DMS 273 (cell line): Measurements from ENCODE around the gene EIF5AL1.
"Not testable (repeated sequence)": the region's sequence is repeated elsewhere in the genome, so short reads cannot be mapped to it uniquely, and the experiment has no call there.

Experiments used
- DNase-seq: peaks from one replicate; lab custom pipeline; 2025; ENCODE audit not compliant: unreplicated experiment; lab: John Stamatoyannopoulos, UW

EIF5AL1 gene

DNA sequence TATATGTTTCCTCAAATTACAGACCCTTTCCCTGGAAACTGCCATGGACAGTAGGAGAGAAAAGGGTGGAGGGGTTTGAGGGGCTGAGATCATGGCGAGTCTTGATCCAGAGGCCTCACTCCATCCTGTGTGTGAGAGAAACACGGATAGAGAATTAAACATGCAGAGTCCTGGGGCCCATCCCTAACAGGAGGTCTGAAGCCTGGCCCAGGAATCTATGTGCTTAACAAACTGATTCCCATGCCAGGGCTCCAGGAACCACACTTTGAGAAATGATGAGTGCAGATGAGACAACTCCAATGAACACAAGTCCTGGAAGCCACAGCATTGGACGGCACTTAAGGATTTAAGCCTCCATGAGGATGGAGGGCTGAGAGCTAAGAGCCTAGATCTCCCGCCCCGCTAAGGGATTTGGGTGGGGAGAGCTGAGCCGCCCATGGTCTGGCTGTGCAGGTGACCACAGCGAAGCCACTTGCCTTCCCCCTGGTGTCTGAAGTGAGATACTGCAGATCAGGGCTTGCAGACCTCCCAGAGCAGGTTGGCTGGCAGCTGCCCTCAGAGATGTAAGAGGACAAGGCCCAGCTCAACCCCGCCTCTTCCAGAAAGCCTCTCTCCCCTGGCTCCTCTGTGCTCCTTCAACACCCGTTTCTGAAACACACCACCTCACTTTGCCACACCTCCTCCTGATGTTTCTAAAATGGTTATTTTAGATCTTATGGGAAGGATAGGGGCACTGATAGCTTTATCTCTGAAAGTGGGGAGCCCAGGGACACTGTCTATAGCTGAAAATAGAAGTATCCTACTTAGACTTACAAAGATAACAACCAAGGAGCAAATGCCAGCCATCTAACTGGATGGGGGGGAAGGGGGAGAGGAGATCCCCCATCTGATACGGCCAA lies 24.8 kb upstream of the EIF5AL1 start:
- peak; percentile 82 for DNase-seq

DNA sequence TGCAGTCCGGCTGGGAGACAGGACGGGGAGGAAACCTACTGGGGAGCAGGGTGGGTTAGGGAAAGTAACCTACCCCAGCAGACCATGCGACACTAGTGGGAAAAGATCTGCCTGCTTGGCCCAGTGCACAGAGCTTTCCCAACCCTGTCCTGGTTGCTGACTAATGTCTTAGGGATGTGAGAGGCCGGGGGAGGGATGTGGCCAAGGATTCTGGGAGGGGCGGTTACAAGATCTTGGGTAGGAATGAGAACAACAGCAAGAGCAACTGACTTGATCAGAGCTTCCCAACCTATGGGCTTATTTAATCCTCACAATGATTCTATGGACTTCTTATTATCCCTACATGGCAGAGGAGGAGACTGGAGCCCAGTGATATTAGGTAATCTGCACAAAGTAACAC lies 24.0 kb upstream of the EIF5AL1 start:
- no peak for DNase-seq

DNA sequence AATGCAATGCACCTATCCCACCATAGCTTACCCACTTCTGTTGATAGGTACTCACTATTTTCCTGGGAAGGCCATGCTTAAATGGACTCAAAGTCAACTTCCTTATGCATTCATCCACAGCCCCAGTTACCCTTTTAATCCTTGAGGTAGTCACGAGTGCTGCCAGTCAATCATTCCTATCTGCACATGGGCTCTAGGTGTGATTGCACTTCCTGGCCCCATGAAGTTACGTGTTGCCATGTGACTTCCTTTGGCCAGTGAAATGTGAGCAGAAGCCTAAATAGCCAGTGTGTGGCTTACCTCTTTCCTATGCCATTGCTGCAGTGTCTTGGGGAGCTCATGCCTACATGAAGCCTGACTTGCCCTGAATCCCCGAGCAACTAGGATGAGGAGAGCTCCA lies 23.5 kb upstream of the EIF5AL1 start:
- DNase-seq = no peak

DNA sequence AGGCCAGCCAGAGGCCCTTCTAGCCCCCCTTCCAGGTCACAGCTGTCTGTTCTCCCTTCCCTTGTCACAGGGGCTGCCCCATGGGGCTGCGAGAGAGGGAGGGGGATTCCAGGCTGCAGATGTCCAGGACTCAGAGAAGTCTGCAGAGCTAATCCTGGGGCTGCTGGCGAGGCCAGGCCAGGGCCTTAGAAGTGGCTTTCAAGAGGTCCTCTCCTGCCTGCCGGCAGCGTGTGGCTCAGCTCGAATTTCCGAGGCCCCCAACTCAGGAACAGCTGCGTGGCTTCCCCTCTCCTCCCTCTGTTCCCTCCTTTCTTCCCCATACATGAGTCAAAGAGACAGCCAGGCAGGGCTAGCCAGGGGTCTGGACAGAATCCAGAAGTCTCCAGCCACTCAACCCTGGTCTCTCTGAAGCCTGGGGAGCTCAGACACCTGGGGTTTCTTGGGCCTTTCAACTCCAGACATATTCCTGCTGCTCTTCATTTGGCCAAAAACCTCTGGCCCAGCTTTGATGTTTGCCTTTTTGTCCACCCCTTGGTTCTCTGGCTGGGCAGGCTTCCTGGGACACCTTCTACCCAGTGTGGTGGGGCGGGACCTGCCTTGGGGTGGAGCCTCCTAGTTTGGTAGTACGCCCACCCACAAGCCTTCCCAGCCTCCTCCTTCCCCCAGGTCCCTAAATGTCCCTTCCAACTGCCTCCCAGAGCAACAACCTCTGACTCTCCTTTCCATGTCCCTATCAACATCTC lies 21.8 kb upstream of the EIF5AL1 start:
- peak; percentile 79 for DNase-seq

DNA sequence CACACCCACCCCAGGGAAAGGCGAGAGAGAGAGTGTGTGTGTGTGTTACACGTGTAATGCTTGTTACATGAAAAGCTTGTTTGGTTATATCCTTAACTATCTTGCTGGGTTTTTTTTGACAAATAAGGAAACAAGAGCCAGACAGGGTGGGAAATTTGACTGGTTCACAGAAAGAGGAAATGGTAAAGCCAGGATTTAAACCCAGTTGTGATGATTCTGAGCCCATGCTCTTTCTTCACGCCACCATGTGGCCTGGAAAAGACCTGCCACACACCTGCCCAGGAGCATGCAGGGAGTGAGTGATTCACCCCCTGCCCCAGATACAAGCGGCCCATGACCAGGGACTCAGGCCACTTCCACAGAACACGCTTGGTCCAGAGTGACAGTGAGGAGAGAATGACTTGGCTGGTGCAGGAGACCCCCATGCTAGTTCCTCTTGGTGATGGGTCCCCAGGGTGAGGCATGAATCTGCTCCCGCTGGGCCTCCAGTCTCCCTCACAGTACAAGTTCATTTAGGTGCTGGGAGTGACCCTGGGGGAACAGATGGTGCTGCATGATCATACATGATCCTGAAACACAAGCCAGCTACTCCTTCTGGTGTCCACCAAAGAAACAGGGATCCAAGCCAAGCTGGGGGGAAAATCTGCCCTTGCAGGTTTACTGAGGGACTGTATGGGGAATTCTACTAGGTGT lies 21.0 kb upstream of the EIF5AL1 start:
- DNase-seq = peak; percentile 90

DNA sequence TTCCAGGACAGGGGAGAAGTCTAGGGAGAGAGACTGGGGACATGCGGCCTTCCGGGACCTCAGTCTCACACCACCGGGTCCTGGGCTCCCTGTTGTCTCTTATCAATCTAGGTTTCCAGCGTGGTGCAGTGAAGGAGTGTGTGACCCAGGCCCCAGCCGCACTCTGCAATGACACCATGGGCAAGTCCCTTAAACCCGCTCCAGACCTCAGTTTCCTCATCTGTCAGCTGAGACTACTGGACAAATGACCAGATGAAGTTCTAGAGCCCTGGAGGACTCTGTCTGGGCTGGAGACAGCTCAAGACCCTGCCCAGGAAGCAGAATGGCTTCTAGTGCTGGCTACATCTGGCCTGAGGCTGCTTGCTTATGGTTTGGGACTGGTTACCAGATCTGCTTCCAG lies 20.1 kb upstream of the EIF5AL1 start:
- no peak for DNase-seq

DNA sequence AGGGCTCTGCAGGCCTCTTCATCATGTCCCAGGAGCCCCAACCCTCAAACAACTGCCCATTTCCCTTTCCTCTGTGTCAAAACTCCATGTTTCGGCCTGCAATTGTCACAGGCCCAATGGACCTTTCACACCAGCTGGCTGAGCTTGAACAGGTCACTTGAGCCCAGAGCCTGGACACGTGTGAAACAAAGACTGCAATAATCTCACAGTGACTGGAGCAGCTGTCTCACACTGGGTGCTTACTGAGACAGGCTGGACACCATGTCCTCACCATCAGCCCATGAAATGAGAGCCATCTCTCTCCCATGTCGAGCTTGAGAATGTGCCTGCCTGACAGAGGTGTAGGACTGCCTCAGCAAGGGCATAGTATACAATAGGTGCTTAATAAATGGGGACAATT lies 19.5 kb upstream of the EIF5AL1 start:
- DNase-seq = no peak

DNA sequence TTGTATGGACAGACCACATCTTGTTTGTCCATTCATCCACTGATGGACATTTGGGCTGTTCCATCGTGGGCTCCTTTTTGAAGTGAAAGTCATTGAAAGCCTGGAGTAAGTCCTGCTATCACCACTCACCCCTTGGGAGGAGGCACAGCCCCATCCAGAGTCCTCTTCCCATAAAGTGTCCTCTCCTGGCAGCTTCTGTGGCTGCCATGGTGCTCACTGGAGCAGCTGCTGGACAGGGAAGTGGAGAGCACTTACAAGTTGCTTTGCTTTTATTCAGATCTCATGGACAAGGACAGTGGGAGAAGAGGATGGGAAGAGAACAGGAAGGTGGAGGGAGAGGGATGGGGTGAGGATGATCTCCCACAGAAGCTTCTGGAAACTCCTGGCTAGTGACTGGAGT lies 18.5 kb upstream of the EIF5AL1 start:
- DNase-seq = no peak

DNA sequence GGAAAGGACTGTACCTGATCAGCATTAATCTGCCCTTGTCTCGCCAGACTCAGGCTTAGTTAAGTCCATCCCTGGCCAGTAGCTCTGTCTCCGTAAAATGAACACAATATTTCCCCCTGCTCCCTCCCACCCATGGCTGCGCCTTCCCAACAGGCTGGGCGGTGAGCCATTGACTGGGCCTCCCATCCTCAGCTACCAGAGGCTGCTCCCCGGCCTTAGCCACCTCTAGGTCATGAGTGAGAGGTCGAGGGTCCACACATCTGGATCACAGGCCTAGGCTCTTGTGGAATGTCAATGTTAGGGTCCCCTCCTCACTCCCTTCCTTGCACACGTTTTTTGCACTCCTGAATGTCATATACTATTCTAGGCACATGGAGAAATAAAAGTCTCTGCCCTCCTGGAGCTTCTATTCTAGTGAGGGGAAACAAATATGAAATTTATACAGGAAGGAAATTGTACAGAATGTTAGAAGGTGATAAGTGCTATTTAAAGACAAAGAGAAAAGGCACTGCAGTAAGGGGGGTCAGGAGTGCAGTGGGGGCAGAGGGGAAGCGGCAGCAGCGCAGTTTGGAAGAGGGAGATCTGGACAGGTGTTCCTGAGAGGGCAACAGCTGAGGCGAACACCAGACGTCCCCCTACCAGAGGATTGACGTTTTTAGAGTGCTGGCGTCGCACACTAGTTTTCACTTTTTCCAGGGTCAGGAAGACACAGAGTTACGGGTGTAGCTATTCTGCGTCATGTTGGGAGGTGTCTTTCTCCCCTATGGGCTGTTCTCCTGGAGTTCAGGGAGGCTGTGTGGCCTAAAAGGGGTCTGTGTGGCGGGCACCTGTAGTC lies 17.2 kb upstream of the EIF5AL1 start:
- DNase-seq = no peak

DNA sequence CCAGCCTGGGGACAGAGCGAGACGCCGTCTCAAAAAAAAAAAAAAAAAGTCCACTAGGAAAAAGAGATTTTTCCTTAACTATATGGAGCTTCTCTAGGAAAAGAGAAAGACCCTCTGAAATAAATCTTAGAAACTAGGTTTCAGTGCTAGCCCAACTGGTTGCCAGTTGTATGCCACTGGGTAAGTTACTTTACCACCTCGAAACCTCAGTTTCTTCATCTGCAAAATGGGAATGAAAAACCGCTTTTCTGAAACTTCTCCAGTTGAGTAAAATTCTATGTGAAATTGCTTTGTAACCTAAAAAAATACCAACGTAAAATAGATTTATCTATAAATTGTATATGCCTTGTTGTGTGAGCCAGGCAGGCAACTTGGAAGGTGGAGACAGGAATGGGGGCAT lies 16.5 kb upstream of the EIF5AL1 start:
- no peak for DNase-seq

DNA sequence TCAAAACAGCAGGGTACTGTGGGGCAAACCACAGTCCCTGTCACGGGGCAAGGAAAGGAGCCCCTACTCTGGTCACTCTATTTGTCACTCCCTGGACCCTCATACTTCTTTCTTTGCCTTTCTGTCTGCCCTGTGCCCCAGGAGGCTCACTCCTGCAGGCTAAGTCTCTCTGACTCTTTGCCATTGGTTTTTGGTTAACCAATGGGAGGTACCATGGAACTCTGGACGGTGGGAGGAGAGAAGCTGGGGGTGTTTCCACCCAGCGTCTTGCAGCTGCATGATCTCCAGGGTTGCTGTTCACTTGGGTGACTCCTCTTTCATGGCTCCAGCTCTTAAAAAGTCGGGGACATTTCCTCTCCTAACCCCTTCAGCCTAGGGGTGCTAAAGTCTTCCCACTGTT lies 15.4 kb upstream of the EIF5AL1 start:
- DNase-seq = no peak

DNA sequence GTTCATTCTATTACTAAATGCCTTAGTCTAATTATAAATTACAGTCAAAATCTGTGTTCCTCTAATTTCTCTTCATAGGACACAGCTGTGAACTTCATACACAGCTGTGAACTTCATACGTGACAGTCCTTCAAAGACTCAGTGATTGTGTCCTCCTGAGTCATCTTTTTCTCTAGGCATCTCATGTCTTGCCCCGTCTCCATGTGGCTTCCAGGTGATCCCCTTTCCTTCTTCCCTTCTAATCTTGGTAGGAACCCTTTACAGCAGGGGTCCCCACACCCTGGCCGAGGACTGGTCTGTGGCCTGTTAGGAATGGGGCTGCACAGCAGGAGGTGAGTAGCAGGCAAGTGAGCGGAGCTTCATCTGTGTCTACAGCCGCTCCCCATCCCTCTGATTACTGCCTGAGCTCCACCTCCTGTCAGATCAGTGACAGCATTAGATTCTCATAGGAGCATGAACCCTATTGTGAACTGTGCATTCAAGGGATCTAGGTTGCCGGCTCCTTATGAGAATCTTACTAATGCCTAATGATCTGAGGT lies 14.0 kb upstream of the EIF5AL1 start:
- no peak for DNase-seq

DNA sequence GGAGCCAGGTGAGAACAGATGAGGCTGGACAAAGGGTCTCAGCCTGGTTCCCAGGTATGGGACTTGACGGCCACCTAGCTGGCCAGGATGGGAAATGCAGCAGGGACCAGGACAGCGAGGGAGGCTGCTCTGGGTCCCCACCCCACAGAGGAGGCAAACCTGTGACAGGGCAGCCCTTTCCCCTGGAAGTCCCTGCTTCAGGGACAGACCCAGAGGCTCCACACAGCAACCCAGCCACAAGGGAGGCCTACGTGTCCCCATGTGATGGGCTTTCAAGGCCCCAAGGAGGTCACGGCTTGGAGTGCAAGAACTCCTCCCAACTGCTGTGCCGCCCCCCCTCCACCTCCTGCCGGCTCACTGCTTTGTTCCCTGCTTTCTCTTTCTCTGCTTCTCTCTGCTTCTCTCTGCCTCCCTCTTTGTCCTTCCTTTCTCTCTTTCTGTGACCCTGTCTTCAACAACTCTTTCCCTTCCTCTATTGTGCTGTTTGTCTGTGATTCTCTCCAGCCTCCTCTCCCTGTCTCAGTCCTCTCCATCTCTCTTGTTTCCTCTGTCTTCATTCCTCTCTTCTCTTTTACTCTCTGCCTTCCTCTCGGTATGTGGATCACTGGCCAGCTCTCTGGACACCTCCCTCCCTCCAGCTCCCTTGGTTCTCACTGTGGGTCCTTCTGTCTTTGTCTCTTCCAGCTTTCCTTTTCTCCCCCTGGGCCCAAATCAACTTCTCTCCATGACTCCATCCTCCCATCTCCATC lies 9.6 kb upstream of the EIF5AL1 start:
- DNase-seq = peak; percentile 47

DNA sequence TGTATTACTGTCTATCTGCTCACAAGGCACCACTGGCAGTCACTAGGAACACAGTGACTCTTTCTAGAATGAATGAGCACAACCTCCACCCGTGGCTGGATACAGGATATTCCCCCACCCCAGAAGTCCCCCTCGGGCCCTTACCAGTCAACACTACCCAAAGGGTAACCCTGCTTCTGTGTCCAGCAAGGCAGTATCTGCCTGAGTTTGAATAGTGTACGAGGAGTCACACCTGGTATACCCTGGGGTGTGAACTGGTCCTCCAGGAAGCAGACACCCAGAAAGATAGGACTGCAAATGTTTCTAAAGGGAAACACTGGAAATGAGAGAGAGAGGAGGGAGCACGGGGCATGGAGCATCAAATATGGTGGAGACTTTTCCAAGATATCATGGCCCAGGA lies 8.5 kb upstream of the EIF5AL1 start:
- not testable (repeated sequence) for DNase-seq

DNA sequence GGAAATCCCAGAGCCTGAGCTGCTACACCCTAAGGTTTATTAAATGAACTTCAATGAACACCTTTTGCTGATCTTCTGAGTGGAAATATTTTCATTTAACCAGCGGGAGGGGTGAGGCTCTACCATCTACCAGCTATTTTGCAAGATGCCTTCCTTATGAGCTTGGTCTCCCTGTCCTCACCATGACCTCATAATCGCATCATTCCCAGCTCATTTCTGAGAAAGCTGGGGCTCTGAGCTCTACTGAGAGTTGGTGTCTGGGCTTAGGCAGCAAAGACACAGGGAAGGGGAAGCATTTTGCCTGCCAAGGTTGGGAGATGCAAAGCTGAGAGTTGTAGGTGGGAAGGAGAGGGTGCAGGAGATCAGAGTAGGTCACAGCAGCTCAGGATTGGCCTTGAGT lies 7.8 kb upstream of the EIF5AL1 start:
- not testable (repeated sequence) for DNase-seq

DNA sequence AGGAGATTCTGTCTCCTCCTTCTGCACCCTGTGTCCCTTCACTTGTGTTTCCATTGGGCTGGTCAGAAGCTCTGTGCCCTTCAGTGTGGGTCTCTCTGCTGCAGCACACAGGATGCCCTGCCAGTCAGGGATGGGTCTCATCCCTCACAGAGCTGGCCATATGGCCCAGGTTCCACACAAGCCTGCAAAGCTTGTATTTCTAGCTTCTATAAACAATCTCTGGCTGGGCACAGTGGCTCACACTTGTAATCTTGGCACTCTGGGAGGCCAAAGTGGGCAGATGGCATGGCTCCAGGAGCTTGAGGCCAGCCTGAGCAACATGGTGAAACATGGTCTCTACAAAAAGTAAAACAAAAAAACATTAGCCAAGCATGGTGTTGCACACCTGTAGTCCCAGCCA lies 7.0 kb upstream of the EIF5AL1 start:
- peak; percentile 75 for DNase-seq

DNA sequence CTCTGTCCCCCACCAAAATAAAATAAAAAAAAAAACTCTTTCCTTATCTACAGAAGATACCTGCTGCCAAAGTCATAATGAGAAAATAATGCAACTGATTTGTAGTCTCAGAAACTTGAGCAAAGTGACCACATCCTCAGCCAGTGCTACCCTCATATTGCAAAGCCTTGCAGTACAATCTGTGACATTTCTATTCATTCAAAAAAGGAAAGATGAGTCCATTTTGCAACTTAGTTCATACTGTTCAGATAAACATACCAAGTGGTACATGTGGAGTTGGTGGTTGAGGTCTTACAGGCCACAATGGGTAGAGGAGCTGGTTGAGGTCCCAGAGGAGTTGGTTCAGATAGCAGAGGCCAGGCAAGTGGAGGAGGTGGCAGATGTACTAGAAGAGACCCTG lies 6.5 kb upstream of the EIF5AL1 start:
- DNase-seq = no peak

DNA sequence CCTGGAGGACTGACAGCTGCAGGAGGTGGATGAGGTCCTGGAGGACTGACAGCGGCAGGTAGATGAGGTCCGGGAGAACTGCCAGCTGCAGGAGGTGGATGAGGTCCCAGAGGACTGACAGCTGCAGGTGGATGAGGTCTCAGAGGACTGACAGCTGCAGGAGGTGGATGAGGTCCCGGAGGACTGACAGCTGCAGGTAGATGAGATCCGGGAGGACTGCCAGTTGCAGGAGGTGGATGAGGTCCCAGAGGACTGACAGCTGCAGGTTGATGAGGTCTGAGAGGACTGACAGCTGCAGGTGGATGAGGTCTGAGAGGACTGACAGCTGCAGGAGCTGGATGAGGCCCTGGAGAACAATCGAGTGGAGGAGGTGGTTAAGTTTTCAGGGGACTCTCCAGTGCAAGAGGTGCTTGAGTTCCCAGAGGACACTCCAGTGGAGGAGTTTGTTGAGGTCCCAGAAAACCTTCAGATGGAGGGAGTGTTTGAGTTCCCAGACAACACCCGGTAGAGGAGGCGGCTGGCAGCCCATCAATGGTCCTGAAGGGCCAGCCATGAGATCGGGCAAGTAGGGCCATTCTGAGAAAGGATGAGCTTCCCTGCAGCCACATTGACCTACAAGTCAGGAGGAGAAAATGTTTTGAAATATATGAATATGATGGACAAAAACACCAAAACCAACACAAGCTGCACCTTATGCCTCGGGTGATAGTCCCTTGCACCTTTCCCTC lies 4.7 kb upstream of the EIF5AL1 start:
- DNase-seq = no peak

DNA sequence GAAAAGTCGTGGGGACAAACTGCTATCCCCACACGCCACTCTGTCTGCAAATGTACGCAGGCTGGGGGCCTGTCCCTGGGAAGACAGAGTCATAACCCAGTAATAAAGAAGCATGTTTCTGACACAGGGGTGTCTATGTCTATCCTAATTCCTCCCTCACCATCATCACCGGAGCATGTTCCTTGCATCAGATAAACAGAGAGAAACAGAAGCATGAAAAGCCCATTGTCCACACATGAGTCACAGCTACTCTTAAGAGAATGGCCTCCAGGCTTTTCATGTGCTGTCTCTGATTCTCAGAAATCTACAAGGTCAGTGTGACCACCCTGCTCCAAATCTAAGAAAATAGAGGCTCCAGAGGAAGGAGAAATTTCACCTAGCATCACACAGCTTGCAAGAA lies 4.1 kb upstream of the EIF5AL1 start:
- DNase-seq = not testable (repeated sequence)
